Spinal cord (tissue), 10 donors: ENCODE measurements around the gene SARNP. TPM values are rescaled to one million over a fixed set of nuclear protein-coding genes. Genes with fewer than 3 reads are reported as not detected.

Source experiments
- DNase-seq, 6 donors: peaks; one replicate each; pipeline versions ENCODE4 v3.0.0 to v3.0.0-alpha.2; 2013 to 2015; ENCODE audit warnings: low spot score in 6 of 6, low read depth in 4 of 6
- H3K27ac ChIP-seq: one replicate; pipeline ENCODE4 v1.5.1; 2013; ENCODE audit warnings: low read depth, low read length, control low read depth
- H3K27me3 ChIP-seq: one replicate; pipeline ENCODE4 v1.6.1; 2013; ENCODE audit warnings: low read length; ENCODE audit not compliant: control insufficient read depth, insufficient read depth
- H3K36me3 ChIP-seq: one replicate; pipeline ENCODE4 v1.6.1; 2013; ENCODE audit warnings: low read length; ENCODE audit not compliant: control insufficient read depth, insufficient read depth
- H3K4me1 ChIP-seq: one replicate; pipeline ENCODE4 v1.6.1; 2013; ENCODE audit warnings: low read length; ENCODE audit not compliant: control insufficient read depth, insufficient read depth
- H3K4me3 ChIP-seq: one replicate; pipeline ENCODE4 v1.5.1; 2013; ENCODE audit warnings: low read depth, low read length, control low read depth
- H3K9me3 ChIP-seq: one replicate; pipeline ENCODE4 v1.6.1; 2013; ENCODE audit warnings: low read length; ENCODE audit not compliant: control insufficient read depth, insufficient read depth
- WGBS: methylation state at CpG from one replicate; pipeline ENCODE4 v1.1.5; 2013; ENCODE audit warnings: missing lambda C conversion rate; ENCODE audit not compliant: insufficient coverage; 5-methylcytosine and 5-hydroxymethylcytosine counted together
- polyA plus RNA-seq, 2 donors: library from polyadenylated mRNA; unstranded; fragments of 120-200 nt; gene quantifications; one replicate each; pipeline ENCODE4 v1.2.1, GENCODE V29; 2013; ENCODE audit not compliant: insufficient read length in 2 of 2
- total RNA-seq, 2 donors: library from RNA; depleted of rRNA in 1 of 2; stranded (reverse); fragments of 120-200 nt in 1 of 2; fragments of >200 nt in 1 of 2; gene quantifications; one replicate each; pipeline versions ENCODE4 v1.2.3 to v1.2.4, GENCODE V29; 2013 to 2014
- donor health status: healthy.

Gene SARNP
- total and polyA plus RNA-seq, 4 donors: 52.9 to 98.1 (median 91.2) TPM

- H3K4me1 ChIP-seq: peaks cover 61% of the 10 kb centered on the region
- H3K36me3 ChIP-seq: peaks cover 64% of the 10 kb centered on the region
Observed at GRCh38 chr12:55723516-55724225, 93.9 kb downstream of the SARNP start.

DNA sequence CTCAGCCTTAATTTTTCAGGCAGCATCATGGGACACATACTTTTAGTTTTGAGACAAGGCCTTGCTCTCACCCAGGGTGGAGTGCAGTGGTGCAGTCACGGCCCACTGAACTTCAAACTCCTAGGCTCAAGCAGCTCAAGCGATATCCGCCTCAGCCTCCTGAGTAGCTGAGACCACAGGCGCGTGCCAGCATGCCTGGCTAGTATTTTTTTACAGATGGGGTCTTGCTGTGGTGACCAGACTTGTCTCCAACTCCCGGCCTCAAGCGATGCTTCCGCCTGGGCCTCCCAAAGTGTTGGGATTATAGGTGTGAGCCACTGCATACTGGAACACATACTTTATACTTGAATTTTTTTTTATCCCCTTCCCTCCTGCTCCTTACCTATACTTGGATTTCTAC, 94.6 kb downstream of the SARNP start:
- Histone ChIP-seq H3K27ac (no peak overlapping the region), H3K4me3 (no peak overlapping the region), H3K4me1 (peaks cover 66% of the 10 kb centered on the region), H3K27me3 (no peaks in the 10 kb centered on the region), H3K36me3 (peaks cover 68% of the 10 kb centered on the region), H3K9me3 (no peaks in the 10 kb centered on the region)
- 100% methylated on average over 1 of the region's 8 CpGs for WGBS
- DNase-seq: no peak

More at GRCh38 chr12:55723516-55724225, 93.9 kb downstream of the SARNP start:
- Histone ChIP-seq H3K27ac (no peak overlapping the region), H3K9me3 (no peaks in the 10 kb centered on the region), H3K27me3 (no peaks in the 10 kb centered on the region), H3K4me3 (no peak overlapping the region)
- no peak for DNase-seq
- WGBS: 83% methylated on average over 10 of the region's 10 CpGs

- H3K27ac ChIP-seq: no peak overlapping the region
- DNase-seq: no peak
- WGBS: 78% methylated on average over 10 of the region's 14 CpGs
Observed at GRCh38 chr12:55721601-55722213, 95.8 kb downstream of the SARNP start.

GRCh38 chr12:55720894-55721444, 96.6 kb downstream of the SARNP start:
- no peaks in the 10 kb centered on the region for H3K9me3 ChIP-seq
- H3K4me1 ChIP-seq: peaks cover 68% of the 10 kb centered on the region
- H3K27ac ChIP-seq: no peak overlapping the region
- no peaks in the 10 kb centered on the region for H3K27me3 ChIP-seq
- DNase-seq: peak in 1 of 6 donors; percentile 69
- H3K4me3 ChIP-seq: no peak overlapping the region
- WGBS: 36% methylated on average over 9 of the region's 9 CpGs
- H3K36me3 ChIP-seq: peaks cover 55% of the 10 kb centered on the region

More at GRCh38 chr12:55721601-55722213, 95.8 kb downstream of the SARNP start:
- peaks cover 62% of the 10 kb centered on the region for H3K36me3 ChIP-seq
- no peak overlapping the region for H3K4me3 ChIP-seq
- H3K27me3 ChIP-seq: no peaks in the 10 kb centered on the region
- H3K9me3 ChIP-seq: no peaks in the 10 kb centered on the region
- peaks cover 65% of the 10 kb centered on the region for H3K4me1 ChIP-seq

- Histone ChIP-seq H3K9me3 (no peaks in the 10 kb centered on the region), H3K36me3 (peaks cover 49% of the 10 kb centered on the region), H3K4me3 (no peak within 1 kb of the TSS), H3K27ac (peak within 1 kb of the TSS; percentile 97), H3K27me3 (no peaks in the 10 kb centered on the region), H3K4me1 (peaks cover 73% of the 10 kb centered on the region)
- peak in 1 of 6 donors; percentile 66 for DNase-seq
- no CpG with 5 or more reads among the region's 6 CpGs for WGBS
Observed at GRCh38 chr12:55720071-55720564, 97.4 kb downstream of the SARNP start, which contains the start of gene RDH5. Gene RDH5, plus strand, starts transcription at chr12:55720393. Its CDS starts 792 bp downstream, at chr12:55721185.

DNA sequence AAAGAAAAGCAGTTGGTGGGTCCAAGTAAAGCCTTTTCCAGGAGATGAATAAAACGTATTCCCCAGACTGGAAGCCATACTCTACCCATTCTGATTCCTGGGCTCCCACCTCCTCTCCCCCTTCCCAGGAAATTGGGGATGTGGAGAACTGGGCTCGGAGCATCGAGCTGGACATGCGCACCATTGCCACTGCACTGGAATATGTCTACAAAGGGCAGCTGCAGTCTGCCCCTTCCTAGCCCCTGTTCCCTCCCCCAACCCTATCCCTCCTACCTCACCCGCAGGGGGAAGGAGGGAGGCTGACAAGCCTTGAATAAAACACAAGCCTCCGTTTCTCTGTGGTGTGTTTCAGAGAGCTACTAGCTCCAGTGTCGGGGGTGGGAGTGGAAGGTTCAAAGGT, 98.2 kb downstream of the SARNP start:
- peaks cover 70% of the 10 kb centered on the region for H3K4me1 ChIP-seq
- H3K4me3 ChIP-seq: no peak overlapping the region
- peak overlapping the region; percentile 97 for H3K27ac ChIP-seq
- WGBS: no CpG with 5 or more reads among the region's 7 CpGs
- H3K9me3 ChIP-seq: no peaks in the 10 kb centered on the region
- no peaks in the 10 kb centered on the region for H3K27me3 ChIP-seq
- H3K36me3 ChIP-seq: peaks cover 41% of the 10 kb centered on the region
- no peak for DNase-seq

GRCh38 chr12:55718624-55719275, 98.8 kb downstream of the SARNP start:
- WGBS: 86% methylated on average over 3 of the region's 4 CpGs
- DNase-seq: no peak
- Histone ChIP-seq H3K36me3 (peaks cover 35% of the 10 kb centered on the region), H3K27ac (peak overlapping the region; percentile 97), H3K27me3 (no peaks in the 10 kb centered on the region), H3K4me1 (peaks cover 65% of the 10 kb centered on the region), H3K4me3 (peak overlapping the region; percentile 12), H3K9me3 (no peaks in the 10 kb centered on the region)

DNA sequence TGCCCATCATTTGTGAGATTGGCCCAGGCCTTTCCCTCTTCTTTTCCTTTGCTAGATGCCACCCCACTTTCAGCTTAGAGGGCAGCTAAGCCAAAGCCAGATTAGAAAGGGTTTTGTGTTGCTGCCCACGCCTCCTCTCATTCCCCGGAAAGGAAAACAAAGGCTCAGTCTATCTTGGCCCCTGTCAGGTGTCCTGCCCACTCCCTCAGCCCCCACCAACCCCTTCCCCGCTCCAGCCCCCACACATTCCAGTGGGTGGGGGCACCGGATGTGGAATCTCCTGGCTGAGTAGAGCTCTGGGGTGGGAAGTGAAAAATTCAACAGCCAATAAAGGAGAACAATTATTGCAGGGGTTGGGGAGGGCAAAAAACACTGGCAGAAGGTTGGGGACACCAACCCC, 99.5 kb downstream of the SARNP start:
- H3K27ac ChIP-seq: peak overlapping the region; percentile 97
- H3K36me3 ChIP-seq: peaks cover 31% of the 10 kb centered on the region
- H3K9me3 ChIP-seq: no peaks in the 10 kb centered on the region
- no peak overlapping the region for H3K4me3 ChIP-seq
- no peak for DNase-seq
- no peaks in the 10 kb centered on the region for H3K27me3 ChIP-seq
- H3K4me1 ChIP-seq: peaks cover 65% of the 10 kb centered on the region
- 8% methylated on average over 2 of the region's 4 CpGs for WGBS
